Measurements from ENCODE around the gene SIGLEC6.

DNA sequence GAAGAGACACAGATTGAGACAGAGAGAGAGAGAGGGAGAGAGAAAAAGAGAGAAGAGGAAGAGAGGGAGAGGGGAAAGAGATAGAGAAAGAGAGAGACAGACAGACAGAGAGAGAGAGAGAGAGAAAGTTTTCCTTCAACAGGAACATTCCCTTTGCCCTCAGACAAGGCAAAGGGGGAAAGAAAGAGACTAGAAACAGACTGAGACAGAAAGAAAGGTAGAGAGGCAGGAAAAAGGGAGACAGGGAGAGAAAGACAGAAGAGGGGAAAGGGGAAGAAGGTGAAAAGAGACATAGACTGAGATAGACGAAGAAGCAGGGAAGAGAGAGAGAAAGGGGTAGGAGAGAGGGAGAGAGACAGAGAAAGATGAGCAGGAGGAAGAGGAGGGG lies 21.1 kb upstream of the SIGLEC6 start:
- TF ChIP-seq, protein P1, sequence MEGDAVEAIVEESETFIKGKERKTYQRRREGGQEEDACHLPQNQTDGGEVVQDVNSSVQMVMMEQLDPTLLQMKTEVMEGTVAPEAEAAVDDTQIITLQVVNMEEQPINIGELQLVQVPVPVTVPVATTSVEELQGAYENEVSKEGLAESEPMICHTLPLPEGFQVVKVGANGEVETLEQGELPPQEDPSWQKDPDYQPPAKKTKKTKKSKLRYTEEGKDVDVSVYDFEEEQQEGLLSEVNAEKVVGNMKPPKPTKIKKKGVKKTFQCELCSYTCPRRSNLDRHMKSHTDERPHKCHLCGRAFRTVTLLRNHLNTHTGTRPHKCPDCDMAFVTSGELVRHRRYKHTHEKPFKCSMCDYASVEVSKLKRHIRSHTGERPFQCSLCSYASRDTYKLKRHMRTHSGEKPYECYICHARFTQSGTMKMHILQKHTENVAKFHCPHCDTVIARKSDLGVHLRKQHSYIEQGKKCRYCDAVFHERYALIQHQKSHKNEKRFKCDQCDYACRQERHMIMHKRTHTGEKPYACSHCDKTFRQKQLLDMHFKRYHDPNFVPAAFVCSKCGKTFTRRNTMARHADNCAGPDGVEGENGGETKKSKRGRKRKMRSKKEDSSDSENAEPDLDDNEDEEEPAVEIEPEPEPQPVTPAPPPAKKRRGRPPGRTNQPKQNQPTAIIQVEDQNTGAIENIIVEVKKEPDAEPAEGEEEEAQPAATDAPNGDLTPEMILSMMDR (IDR thresholded peaks at IDR 0.05; ENCODE audit: low read depth, low read length): no peak
- no peak for TF ChIP-seq POLR2A (IDR thresholded peaks at IDR 0.05; ENCODE audit: extremely low read depth, insufficient read length)
